ENCODE measurements around the gene OR6M1.

The OR6M1 gene, protein sequence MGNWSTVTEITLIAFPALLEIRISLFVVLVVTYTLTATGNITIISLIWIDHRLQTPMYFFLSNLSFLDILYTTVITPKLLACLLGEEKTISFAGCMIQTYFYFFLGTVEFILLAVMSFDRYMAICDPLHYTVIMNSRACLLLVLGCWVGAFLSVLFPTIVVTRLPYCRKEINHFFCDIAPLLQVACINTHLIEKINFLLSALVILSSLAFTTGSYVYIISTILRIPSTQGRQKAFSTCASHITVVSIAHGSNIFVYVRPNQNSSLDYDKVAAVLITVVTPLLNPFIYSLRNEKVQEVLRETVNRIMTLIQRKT

DNA sequence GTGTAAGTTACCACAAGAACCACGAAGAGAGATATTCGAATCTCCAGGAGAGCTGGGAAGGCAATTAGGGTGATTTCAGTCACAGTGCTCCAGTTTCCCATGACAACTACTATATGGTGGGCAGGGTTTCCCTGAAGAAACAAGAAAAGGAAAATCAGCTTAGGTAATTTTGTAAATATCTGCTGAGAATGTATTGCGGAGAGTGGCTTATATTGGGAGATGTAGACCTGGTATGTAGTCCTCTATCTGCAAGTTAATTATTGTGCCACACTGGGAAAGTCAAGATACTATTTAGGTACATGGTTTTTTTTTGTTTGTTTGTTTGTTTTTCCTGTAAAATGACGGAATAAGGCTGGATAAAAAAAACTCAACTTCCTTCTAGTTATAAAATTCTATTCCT lies at the start of gene OR6M1:
TSS of gene OR6M1 (minus strand) at position 101 of the 400 bp plus-strand sequence. CDS start at position 101, 0 bp downstream.
- DNase-seq: no peak

DNA sequence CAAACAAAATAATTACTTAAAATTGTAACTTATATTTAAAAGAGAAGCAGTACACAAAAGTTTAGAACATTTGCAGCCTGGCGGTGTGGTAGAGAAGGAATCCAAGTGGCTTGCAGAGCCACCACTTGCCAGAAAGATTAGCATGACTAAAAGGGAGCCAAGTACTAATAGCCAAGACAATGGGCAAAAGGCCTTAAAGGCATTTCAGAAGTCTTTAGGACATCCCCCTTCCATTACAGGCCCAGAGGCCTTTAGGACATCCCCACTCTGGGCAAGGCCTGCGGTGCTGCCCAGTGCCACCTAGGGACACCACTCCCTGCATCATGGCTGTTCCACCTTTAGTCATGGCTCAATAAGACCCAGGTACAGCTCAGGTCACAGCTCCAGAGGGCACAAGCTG lies 46.9 kb upstream of the OR6M1 start:
- DNase-seq: no peak

DNA sequence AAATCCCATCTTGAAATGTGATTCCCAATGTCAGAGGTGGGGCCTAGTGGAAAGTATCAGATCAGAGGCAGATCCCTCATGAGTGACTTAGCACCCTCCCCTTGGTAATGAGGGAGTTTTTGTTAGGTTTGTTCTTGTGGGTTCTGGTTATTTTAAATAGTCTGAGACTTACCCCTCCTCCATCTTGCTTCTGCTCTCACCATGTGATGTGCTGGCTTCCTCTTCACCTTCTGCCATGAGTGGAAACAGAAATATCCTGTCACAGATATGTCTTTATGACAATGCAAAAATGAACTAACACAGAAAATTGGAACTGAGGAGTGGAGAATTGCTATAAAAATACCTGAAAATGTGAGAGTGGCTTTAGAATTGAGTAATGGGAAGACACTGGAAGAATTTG lies 46.2 kb upstream of the OR6M1 start:
- no peak for DNase-seq

DNA sequence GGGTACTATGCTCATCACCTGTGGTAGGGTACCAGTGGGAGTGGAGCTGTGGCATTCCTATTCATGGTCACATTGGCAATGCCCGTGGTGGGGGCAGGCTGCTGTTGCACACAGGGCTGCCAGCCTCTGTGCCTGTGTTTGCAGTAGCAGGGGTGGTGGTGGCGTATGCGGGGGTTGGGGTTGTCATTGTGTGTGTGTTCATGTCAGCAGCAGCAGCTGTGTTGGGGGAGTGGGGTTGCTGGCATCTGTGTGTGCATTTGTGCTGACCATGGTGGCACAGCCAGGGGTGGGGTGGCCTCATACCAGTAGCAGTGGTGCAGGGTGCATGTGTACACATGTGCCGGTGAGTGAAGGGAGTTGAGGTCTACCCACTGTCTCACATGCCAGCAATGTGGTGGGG lies 45.0 kb upstream of the OR6M1 start:
- DNase-seq: no peak

DNA sequence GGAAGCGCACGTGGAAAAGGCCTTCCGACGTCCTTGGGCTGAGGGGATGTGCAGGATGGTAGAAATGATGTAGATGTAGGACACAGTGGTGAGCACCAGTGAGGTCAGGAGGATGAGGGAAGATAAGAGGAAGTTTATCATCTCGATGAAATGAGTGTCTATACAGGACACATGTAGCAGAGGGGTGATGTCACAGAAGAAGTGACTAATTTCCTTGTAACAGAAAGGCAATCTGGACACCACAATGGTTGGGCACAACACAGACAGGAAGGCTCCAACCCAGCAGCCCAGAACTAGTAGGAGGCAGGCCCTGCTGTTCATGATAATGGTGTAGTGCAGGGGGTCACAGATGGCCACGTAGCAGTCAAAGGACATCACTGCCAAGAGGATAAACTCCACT lies 35.0 kb upstream of the OR6M1 start:
- no peak for DNase-seq

DNA sequence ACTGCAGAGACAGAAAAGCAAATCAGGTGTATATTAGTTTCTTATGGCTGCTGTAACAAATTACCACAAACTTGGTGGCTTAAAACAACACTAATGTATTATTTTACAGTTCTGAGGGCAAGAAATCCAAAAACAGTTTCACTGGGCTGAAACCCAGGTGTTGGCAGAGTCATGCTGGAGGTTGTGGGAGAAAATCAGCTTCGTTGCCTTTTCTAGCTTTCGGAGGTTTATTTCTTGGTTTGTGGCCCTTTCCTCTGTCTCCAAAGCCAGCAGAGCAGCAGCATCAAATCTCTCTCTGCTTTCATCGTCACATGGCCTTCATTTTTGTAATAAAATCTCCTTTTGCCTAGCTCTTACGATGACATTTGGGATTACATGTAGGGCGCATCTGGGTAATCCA lies 33.0 kb upstream of the OR6M1 start:
- DNase-seq: no peak

DNA sequence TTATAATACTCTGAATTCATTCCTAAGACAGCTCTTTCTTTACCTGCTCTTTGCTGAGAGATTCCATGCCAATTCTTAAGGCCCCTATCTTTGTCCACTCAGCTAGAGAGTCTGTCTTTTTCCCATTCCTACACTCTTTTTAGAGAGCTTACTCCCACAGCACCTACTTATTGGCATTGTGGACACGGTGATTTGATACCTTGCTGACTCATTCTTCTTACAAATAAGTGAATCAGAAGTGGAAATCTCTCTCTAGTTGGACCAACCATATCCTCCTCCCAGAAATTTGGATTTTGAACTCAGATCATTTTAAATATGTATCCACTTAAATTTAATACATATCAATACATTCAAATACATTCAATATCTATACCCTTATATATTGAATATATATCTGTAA lies 32.5 kb upstream of the OR6M1 start:
- no peak for DNase-seq

DNA sequence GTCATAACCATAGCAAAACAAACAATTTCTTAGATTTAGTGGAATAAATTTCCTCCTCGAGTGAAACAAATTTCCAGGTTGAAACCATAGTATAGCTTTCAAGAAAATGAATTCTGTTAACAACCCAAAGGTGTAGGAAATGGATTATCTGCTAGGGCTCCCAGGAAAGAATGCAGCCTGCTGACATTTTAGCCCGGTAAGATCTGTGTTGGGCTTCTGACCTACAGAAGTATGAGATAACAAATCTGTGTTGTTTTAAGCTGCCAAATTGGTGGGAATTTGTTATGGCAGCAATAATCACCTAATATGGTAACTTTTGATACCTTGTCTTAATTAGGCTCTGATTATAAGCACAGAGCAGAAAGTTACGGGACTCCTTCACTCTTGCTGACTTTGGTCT lies 32.0 kb upstream of the OR6M1 start:
- no peak for DNase-seq

DNA sequence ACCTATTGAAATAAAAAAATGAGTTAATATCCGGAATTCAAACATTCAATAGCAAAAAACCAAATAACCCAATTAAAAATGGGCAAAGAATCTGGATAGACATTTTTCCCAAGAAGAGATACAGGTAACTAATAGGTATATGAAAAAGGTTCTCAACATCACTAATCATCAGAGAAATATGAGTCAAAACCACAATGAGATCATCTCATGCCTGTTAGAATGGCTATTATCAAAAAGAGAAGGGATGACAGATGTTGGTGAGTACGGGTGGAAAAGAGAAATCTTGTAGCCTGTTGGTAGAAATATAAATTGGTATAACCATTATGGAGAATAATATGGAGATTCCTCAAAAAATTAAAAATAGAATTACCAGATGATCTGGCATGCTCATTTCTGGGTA lies 26.9 kb upstream of the OR6M1 start:
- DNase-seq: no peak

DNA sequence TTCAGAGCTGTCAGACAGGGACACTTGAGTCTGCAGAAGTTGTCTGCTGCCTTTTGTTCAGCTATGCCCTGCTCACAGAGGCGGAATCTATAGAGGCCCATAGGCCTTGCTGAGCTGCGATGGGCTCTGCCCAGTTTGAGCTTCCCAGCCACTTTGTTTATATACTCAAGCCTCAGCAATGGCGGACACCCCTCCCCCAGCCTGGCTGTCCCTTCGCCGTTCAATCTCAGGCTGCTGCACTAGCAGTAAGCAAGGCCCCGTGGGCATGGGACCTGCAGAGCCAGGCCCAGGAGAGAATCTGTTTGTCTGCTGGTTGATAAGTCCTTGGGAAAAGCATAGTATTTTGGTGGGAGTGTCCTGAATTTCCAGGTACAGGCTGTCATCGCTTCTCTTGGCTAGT lies 23.6 kb upstream of the OR6M1 start:
- DNase-seq: no peak

DNA sequence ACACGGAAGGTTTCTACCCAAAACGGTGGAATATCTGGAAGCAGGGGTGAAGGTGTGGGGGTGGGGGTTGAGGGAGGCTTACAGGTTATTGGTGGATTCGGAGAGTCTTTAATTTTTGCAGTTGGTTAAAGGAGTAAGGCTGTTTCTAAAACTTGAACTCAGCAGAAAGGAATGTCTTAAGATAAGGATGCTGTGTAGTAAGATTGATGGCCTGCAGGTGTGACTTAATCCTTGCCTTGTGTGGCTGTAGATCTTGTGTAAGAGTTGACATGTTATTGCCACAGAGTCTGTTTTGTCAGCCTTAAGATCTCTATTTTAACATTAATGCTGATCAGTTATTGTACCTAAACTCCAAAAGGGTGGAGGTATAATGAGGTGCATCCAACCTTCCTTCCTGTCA lies 16.4 kb upstream of the OR6M1 start:
- no peak for DNase-seq

DNA sequence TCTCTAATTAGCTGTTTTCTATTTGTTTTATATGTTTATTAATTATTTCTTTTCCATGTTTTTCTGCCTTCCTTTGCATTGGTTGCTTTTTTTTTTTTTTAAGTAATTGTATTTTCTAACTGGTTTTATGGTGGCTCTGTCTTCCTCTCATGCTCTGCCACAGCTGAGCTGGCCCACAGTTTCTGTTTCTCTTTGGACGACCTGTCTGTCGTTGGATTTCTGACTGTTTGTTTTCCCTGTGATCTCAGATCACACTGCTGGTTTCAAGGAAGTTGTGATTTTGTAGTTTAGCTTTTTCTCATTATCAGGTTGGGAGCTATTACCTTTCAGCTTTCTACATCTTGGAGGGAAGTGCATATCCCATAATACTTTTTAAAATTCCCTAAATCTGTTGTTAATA lies 15.9 kb upstream of the OR6M1 start:
- no peak for DNase-seq

DNA sequence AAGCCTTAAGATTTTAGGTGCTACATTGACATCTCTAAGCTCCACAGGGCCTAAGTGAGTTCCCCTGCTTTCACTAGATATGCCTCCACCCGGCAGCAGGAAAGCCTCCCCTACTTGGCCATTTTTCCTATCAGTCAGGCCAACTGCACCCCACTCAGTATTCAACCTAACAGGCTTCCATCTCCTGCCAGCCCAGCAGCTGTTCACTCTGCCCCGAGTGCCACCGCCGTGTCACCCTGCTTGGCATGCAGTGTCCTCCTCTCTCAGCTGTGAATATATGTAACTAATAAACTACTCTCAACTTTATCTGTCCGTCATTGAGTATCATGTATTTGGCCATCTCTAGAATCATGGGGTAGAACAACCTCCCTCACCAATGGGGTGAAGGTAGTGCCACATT lies 9.0 kb upstream of the OR6M1 start:
- DNase-seq: no peak

DNA sequence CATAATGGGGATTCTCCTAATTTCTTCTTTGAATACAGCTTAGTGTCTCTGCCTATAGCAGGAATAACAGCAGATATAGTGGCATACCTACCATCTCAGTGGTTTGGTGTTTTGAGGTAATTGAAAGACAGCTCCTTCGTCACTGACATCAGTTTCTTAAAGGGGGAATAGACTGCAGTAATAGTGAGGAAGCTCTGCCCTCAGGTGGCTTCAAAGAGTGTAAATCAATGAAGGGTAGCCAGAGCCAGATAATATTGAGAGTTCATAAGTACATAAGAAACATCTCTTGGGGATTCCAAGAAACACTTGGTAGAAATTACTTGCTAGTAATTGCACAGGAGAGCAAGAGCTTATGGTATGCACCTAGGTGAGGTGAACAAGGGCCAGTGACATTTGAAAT lies 4.4 kb downstream of the OR6M1 start:
- DNase-seq: no peak

DNA sequence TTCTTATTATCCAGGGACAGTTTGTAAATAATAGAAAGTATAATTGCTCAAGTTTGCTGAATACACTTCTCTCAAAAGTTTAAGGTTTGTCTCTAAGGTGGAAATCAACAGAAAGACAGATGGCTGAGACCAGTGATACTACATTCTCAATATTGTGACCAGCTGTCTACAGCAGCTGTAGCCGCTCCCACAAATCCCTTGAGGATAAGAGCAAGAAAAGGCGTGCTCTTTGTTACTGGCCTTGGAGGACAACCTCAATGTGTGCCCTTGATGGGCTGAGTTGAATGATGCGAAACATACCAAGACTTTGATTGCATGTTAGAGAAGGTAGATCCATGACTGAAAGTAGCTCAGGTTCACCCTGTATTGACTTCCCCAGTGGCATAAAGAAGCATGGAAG lies 6.1 kb downstream of the OR6M1 start:
- DNase-seq: no peak

DNA sequence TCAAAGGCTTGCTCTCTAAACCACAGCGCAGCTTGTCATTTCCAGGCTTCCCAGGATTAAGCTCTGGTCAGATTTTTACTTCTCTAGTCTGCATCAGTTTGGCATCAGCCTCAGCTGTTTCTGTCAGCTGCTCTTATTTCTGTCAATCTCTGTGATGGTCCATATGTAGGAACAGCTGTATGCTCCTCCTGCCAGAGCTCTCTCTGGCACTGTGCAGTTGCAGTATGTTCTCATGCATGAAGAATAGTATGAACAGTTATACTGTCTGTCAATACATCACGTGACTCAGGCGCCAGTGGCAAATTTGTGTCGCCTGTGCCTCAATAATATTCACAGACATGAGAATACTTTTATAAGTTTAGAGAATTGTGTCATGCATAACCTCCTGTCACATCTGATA lies 6.7 kb downstream of the OR6M1 start:
- DNase-seq: no peak

DNA sequence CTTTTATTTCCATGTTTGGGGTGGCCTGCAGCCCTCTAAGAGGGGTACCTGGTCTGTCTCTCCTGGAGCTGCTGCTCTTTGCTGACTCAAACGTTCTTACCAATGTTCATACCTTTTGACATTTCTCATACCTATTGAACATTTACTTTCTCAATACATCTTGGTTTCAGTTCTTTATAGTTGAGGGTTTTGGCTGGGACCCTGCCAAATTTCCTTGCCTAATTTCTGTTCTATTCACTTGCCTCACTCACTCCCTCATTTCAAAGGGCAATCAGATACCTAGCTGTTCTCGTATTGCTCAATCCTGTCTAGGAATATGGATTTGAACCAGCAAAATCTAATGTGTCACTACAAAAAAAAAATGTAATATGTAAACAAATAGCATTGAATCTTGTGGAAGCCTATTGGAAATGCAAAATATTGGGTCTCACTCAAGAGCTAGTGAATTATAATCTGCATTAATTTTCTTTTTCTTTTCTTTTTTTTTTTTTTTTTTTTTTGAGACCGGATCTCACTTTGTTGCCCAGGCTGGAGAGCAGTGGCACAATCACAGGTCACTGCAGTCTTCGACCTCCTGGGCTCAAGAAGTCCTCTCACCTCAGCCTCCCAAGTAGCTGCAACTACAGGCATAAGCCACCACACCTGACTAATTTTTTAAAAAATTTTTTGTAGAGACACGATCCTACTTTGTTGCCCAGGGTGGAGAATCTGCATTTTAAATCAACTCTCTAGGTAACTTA lies 7.5 kb downstream of the OR6M1 start:
- no peak for DNase-seq

DNA sequence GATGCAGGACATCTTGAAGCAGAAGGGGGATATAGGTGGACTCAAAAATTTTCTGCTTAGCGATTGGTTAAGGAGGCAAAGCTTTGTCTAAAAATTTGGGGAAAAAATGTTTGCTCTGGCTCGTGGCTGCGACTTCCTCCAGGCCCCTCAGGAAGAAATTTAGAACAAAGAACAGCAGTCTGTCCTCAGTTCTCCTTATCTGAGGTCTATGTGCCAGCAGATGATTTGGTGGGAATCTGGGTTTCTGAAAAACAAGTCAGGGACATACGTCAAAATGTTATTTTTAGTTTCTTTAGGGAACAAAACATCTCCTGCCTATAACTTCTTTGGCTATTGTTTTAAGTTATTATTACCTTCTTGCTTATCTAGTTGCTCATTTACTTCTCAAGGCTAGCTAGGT lies 8.1 kb downstream of the OR6M1 start:
- DNase-seq: no peak

DNA sequence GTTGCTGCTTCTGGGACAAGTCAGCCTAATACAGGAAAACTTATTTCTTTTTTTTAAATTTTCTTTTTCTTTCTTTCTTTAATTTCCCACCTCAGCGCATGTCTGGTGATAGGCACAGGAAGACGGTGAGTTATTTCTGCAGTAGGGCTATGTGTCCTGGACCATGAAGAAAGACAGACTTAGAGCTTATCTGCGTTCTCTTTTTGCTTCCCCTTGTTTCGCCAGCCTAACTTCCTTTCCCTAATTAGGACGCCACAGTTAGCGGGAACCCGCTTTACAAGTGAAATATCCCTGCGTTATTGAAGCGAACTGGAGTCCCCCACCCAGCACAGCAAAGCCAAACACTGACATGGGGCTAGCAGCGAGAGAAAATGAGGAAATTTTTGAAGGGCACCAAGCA lies 8.6 kb downstream of the OR6M1 start:
- DNase-seq: no peak

DNA sequence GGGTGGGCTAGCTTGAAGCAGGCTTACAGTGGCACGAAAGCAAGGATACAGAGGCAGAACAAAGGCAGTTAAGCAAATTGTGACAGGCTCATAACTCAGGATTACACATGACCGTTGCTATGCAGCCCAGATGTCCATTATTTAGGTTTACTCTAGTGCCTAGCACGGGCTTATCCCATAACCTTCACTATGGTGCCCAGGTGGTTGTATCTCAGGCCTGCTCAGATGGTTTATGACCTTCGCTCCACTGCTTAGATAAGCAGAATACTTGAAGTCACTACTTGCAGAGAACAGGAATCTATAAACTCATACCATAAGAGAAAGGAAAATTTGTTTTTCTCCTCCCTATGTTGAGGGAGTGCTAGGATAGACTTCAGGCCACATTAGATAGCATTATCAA lies 9.0 kb downstream of the OR6M1 start:
- DNase-seq: no peak

DNA sequence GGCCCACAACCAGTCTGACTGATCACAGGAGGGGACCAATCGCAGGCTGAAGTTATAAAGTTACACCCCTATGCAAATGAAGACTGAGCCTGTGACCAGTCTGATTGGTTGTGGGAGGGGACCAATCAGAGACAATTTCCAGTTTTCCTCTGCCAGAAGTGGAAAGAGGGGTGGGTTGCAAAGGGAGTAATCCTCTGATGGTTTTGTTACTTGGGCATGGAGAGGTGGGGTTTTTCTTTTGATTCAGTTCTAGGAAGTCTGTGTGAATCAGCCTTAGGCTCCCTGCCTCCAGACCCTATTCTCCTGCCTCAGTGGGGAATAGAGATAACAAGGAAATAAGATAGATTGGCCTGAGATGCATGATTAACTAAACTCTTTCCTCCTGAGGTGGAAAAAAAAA lies 9.9 kb downstream of the OR6M1 start:
- no peak for DNase-seq

DNA sequence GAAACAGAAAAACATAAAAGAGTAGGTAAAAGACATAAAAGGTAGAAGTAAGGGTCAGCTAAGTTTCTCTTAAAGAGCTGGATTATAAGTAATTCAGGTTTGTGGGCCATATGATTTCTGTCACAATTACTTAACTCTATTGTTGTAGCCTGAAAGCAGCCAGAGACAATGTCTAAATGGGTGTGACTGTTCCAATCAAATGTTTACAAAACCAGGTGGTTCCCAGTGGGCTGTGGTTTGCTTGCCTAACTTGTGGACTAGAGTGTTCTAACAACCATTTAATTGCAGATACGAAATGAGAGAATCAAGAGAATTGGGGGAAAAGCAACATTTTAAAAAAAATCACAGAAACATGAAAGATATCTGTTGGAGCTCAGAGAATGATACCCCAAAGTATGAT lies 22.6 kb downstream of the OR6M1 start:
- no peak for DNase-seq

DNA sequence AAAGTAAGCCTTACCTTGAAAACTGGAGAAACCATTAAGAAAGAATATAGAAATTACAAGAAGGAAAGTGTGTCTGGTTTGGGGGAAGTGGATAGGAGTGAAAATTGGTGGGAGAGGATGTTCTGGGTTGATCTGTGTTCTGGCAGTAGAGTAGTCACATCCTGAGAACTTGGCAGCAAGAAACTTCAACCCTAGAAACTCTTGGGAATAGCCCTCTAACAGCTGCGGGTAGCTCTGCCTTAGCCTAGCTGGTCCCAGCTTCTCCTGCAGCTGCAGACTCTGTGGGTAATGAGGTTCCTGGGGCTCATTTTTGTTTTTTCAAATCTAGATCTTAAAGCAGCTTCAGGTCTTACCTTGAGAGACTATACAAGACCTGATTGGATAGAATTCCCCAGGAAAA lies 27.6 kb downstream of the OR6M1 start:
- no peak for DNase-seq

DNA sequence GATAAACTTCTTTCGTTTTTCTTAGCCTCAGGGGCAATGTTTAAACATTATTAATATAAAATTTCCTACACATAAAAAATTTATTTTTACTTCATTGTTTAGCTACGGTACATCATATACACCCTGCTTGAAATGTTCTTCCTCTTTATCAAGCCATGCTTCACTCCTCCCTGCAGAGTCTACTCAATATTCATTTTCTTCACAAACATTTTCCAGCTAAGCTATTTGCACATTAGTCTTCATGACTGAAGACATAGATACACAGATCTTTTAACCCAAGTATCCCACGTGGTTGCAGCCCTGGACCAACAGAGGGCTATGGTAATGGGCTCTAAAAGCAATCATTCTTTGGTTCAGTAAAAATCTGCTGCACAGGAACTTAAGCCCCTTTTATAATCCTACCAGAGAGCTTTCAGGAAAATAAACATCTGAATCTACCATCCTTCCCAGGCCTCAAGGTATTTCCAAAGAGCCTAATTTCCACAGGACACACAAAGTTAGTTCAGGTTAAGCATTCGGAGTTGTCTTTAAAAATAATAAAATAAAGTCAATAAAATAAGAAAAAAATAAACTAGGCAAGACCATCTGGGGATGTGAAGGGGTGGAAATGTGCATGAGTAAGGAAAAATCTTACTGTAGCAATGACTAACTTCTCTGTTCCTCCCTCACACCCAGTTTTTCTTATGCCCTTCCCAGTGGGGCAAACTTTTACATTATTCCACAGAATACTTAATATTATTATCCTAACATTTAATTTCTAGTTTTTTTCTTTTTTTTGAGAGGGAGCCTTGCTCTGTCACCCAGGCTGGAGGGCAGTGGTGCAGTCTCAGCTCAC lies 30.2 kb downstream of the OR6M1 start:
- DNase-seq: no peak

Measured in stimulated activated CD8-positive, alpha-beta memory T cell treated with anti-CD3 and anti-CD28 coated beads, Interleukin-4, amount 100 ng/mL, for 48 hours (primary cell).